GM23338 (cell line): ENCODE results near the gene GRIN3B. TPM values are rescaled to one million over a fixed set of nuclear protein-coding genes. Genes with fewer than 3 reads are reported as not detected.

Experiments
- ATAC-seq: fragments of 200-7000 bp; cut with Tn5 transposase; 3 replicates; pipeline ENCODE4 v1.9.1; 2020
- DNase-seq: peaks from one replicate; pipeline ENCODE4 v3.0.0-alpha.2; 2015; ENCODE audit warnings: low spot score
- H2AFZ ChIP-seq: fragments of 200-600 bp; sonication (generic); 2 replicates; pipeline ENCODE4 v1.8.0; 2016; ENCODE audit warnings: antibody characterized with exemption, mild to moderate bottlenecking, moderate library complexity
- H3F3A ChIP-seq: fragments of 200-600 bp; sonication (generic); replicated peaks from 2 replicates; pipeline ENCODE4 v1.8.0; 2017; ENCODE audit warnings: antibody characterized with exemption, mixed run types, low read depth
- H3K27ac ChIP-seq: fragments of 200-600 bp; sonication (generic); 2 replicates; pipeline ENCODE4 v1.6.1; 2016; ENCODE audit warnings: low read depth
- H3K27me3 ChIP-seq: fragments of 200-600 bp; sonication (generic); 2 replicates; pipeline ENCODE4 v1.8.0; 2016; ENCODE audit warnings: mild to moderate bottlenecking, mixed run types, moderate library complexity; ENCODE audit not compliant: insufficient read depth
- H3K36me3 ChIP-seq: fragments of 200-600 bp; sonication (generic); 2 replicates; pipeline ENCODE4 v1.8.0; 2016; ENCODE audit warnings: mild to moderate bottlenecking; ENCODE audit not compliant: insufficient read depth
- H3K4me1 ChIP-seq: fragments of 200-600 bp; sonication (generic); 2 replicates; pipeline ENCODE4 v1.8.0; 2016; ENCODE audit warnings: mild to moderate bottlenecking, moderate library complexity; ENCODE audit not compliant: insufficient read depth
- H3K4me2 ChIP-seq: fragments of 200-600 bp; sonication (generic); 2 replicates; pipeline ENCODE4 v1.7.1; 2017; ENCODE audit warnings: mixed run types
- H3K4me3 ChIP-seq: fragments of 200-600 bp; sonication (generic); 2 replicates; pipeline ENCODE4 v1.6.1; 2016; ENCODE audit warnings: mixed run types
- H3K79me2 ChIP-seq: fragments of 200-600 bp; sonication (generic); replicated peaks from 2 replicates; pipeline ENCODE4 v1.8.0; 2017; ENCODE audit warnings: mild to moderate bottlenecking; ENCODE audit not compliant: insufficient read depth
- H3K9me2 ChIP-seq: fragments of 200-600 bp; sonication (generic); 2 replicates; pipeline ENCODE4 v1.8.0; 2017; ENCODE audit not compliant: insufficient read depth
- H4K20me1 ChIP-seq: fragments of 200-600 bp; sonication (generic); replicated peaks from 2 replicates; pipeline ENCODE4 v1.8.0; 2017; ENCODE audit warnings: mild to moderate bottlenecking; ENCODE audit not compliant: insufficient read depth
- H3K27ac Mint-ChIP-seq: 2 replicates; pipeline ENCODE4 v1.8.0; 2020; ENCODE audit warnings: inconsistent platforms, mild to moderate bottlenecking, moderate library complexity, mixed read lengths
- H3K27me3 Mint-ChIP-seq: 3 replicates; pipeline ENCODE4 v1.8.0; 2022; ENCODE audit warnings: low read depth, mild to moderate bottlenecking, moderate library complexity, mixed read lengths, inconsistent platforms; ENCODE audit not compliant: insufficient read depth, poor library complexity
- H3K36me3 Mint-ChIP-seq: 3 replicates; pipeline ENCODE4 v1.8.0; 2021; ENCODE audit warnings: low read depth, mild to moderate bottlenecking, inconsistent platforms, moderate library complexity, mixed read lengths
- H3K4me1 Mint-ChIP-seq: 3 replicates; pipeline ENCODE4 v1.8.0; 2020; ENCODE audit warnings: mild to moderate bottlenecking, inconsistent platforms, mixed read lengths
- H3K4me3 Mint-ChIP-seq: 3 replicates; pipeline ENCODE4 v1.8.0; 2021; ENCODE audit warnings: moderate library complexity, mild to moderate bottlenecking, inconsistent platforms, mixed read lengths
- H3K9me3 Mint-ChIP-seq: 3 replicates; pipeline ENCODE4 v1.8.0; 2020; ENCODE audit warnings: moderate library complexity, mild to moderate bottlenecking, inconsistent platforms, mixed read lengths
- CTCF ChIP-seq, 2 experiments: fragments of 200-600 bp in 1 of 2; sonication (generic) in 1 of 2; conservative IDR thresholded peaks; 2 replicates each; pipeline versions ENCODE4 v1.5.1 to v1.6.1; 2016 to 2017; ENCODE audit warnings: antibody characterized with exemption in 2 of 2, low read depth in 2 of 2, mild to moderate bottlenecking in 2 of 2, moderate library complexity in 1 of 2
- EZH2phosphoT487 ChIP-seq: fragments of 200-600 bp; sonication (generic); IDR thresholded peaks from one replicate; pipeline ENCODE4 v1.8.1; 2018; ENCODE audit warnings: antibody characterized with exemption; ENCODE audit not compliant: unreplicated experiment
- JUNB ChIP-seq: IDR thresholded peaks from one replicate; pipeline ENCODE4 v1.6.1; 2016; ENCODE audit warnings: antibody characterized with exemption; ENCODE audit not compliant: unreplicated experiment
- NANOG ChIP-seq: IDR thresholded peaks from 2 replicates; pipeline ENCODE4 v1.6.1; 2016; ENCODE audit warnings: antibody characterized with exemption, borderline replicate concordance
- POLR2AphosphoS5 ChIP-seq: IDR thresholded peaks from 2 replicates; pipeline ENCODE4 v1.6.1; 2016; ENCODE audit warnings: antibody characterized with exemption, low read depth
- REST ChIP-seq: IDR thresholded peaks from one replicate; pipeline ENCODE4 v1.6.1; 2018; ENCODE audit warnings: antibody characterized with exemption; ENCODE audit not compliant: unreplicated experiment
- STAT1 ChIP-seq: IDR thresholded peaks from one replicate; pipeline ENCODE4 v1.6.1; 2016; ENCODE audit warnings: antibody characterized with exemption; ENCODE audit not compliant: unreplicated experiment
- ZNF331 ChIP-seq: fragments of 250-450 bp; sonication (Bioruptor Pico); IDR thresholded peaks from 2 replicates; pipeline ENCODE4 v1.5.0; 2020; ENCODE audit warnings: low read depth, mild to moderate bottlenecking, moderate library complexity
- polyA plus RNA-seq: library from polyadenylated mRNA; unstranded; fragments of >200 nt; fragmentation: Nextera tagmentation; extraction: Ambion mirVana; gene quantifications from 2 replicates; pipeline ENCODE4 v1.2.1, GENCODE V29; 2016
- total RNA-seq: library from RNA; depleted of rRNA; stranded (reverse); fragments of >200 nt; shearing (Covaris generic); gene quantifications from 2 replicates; pipeline ENCODE4 v1.2.3, GENCODE V29; 2014

Gene GRIN3B
- total and polyA plus RNA-seq, 2 experiments from 2014 or later, result 0.11 to 2.8 TPM

GRCh38 chr19:1009041-1009980 is 9.1 kb downstream of the GRIN3B start:
- no peak overlapping the region for H3K4me2 ChIP-seq
- no peaks in the 10 kb centered on the region for H3K36me3 ChIP-seq
- Mint-ChIP-seq H3K9me3 (peaks cover 5% of the 10 kb centered on the region; the same call in 1 of the 3 replicates), H3K27me3 (peaks cover 18% of the 10 kb centered on the region), H3K4me1 (no peaks in the 10 kb centered on the region), H3K4me3 (no peak overlapping the region), H3K36me3 (peaks cover 12% of the 10 kb centered on the region), H3K27ac (no peak overlapping the region)
- DNase-seq, result peak; percentile 44
- ATAC-seq, result peak; percentile 7
- 0 out of 2 replicates have a peak, but pooled peaks cover 14% of the 10 kb centered on the region for H4K20me1 ChIP-seq
- H3K9me2 ChIP-seq, result no peaks in the 10 kb centered on the region
- TF ChIP-seq POLR2AphosphoS5 (0 out of 2 replicates have a peak, but pooled peaks have one; percentile 1), NANOG (no peak)
- H3K4me1 ChIP-seq, result no peaks in the 10 kb centered on the region
- H2AFZ ChIP-seq, result no peak overlapping the region
- H3K27ac ChIP-seq, result no peak overlapping the region
- peaks cover 7% of the 10 kb centered on the region for H3K79me2 ChIP-seq
- H3F3A ChIP-seq, result peaks cover 10% of the 10 kb centered on the region; the same call in 1 of the 2 replicates
- H3K4me3 ChIP-seq, result no peak overlapping the region
- H3K27me3 ChIP-seq, result no peaks in the 10 kb centered on the region

- H3K27me3 Mint-ChIP-seq, result peaks cover 17% of the 10 kb centered on the region
- Histone ChIP-seq H3K9me2 (no peaks in the 10 kb centered on the region), H3K4me1 (no peaks in the 10 kb centered on the region), H3K4me2 (no peak overlapping the region), H3K4me3 (no peak overlapping the region), H3K36me3 (no peaks in the 10 kb centered on the region), H3F3A (peaks cover 10% of the 10 kb centered on the region; the same call in 1 of the 2 replicates), H3K79me2 (peaks cover 15% of the 10 kb centered on the region), H2AFZ (no peak overlapping the region), H3K27me3 (no peaks in the 10 kb centered on the region), H4K20me1 (peaks cover 14% of the 10 kb centered on the region; the same call in 1 of the 2 replicates), H3K27ac (0 out of 2 replicates have a peak overlapping the region, but pooled peaks have one; percentile 39)
- H3K36me3 Mint-ChIP-seq, result peaks cover 12% of the 10 kb centered on the region
- H3K4me1 Mint-ChIP-seq, result no peaks in the 10 kb centered on the region
- TF ChIP-seq EZH2phosphoT487, result no peak
- TF ChIP-seq JUNB, result no peak
- no peak for TF ChIP-seq REST
- no peak for TF ChIP-seq ZNF331 (CRISPR knock-in tag)
- no peak for TF ChIP-seq STAT1
- TF ChIP-seq POLR2AphosphoS5, result no peak
- TF ChIP-seq CTCF (conservative IDR thresholded peaks at IDR 0.05; ENCODE audit: low read depth in 2 of 2), result no peak; a peak in 1 of 4 replicates
- no peak for TF ChIP-seq NANOG
- H3K9me3 Mint-ChIP-seq, result peaks cover 5% of the 10 kb centered on the region; the same call in 1 of the 3 replicates
- DNase-seq, result no peak
- peak; percentile 3; the same call in 2 of the 3 replicates for ATAC-seq
- no peak overlapping the region for H3K27ac Mint-ChIP-seq
- H3K4me3 Mint-ChIP-seq, result no peak overlapping the region
Measured at GRCh38 chr19:1009981-1010538, 9.8 kb downstream of the GRIN3B start.
